ENCODE data around the gene ROCK2.

Gene ROCK2

GRCh38 chr2:11377928-11378545 lies 33.6 kb upstream of the ROCK2 start:
- DNase-seq (ENCODE audit: low read depth): peak; percentile 13
- H3K4me3 ChIP-seq (ENCODE audit: control insufficient read depth, low read depth, low read length): no peak overlapping the region
- TF ChIP-seq CTCF (conservative IDR thresholded peaks at IDR 0.05; ENCODE audit: control insufficient read depth, insufficient read depth, low read depth, low read length): no peak

GRCh38 chr2:11376071-11376470 lies 31.6 kb upstream of the ROCK2 start:
- H3K4me3 ChIP-seq (ENCODE audit: control insufficient read depth, low read depth, low read length): no peak overlapping the region
- no peak for TF ChIP-seq CTCF (conservative IDR thresholded peaks at IDR 0.05; ENCODE audit: control insufficient read depth, insufficient read depth, low read depth, low read length)

GRCh38 chr2:11375689-11376027 lies 31.2 kb upstream of the ROCK2 start:
- TF ChIP-seq CTCF (conservative IDR thresholded peaks at IDR 0.05; ENCODE audit: control insufficient read depth, insufficient read depth, low read depth, low read length): no peak
- no peak overlapping the region for H3K4me3 ChIP-seq (ENCODE audit: control insufficient read depth, low read depth, low read length)
- DNase-seq (ENCODE audit: low read depth): no peak

More at GRCh38 chr2:11376071-11376470, 31.6 kb upstream of the ROCK2 start:
- no peak for DNase-seq (ENCODE audit: low read depth)

GRCh38 chr2:11375025-11375688 lies 30.7 kb upstream of the ROCK2 start:
- no peak overlapping the region for H3K4me3 ChIP-seq (ENCODE audit: control insufficient read depth, low read depth, low read length)
- DNase-seq (ENCODE audit: low read depth): no peak
- TF ChIP-seq CTCF (conservative IDR thresholded peaks at IDR 0.05; ENCODE audit: control insufficient read depth, insufficient read depth, low read depth, low read length): no peak

- no peak overlapping the region for H3K4me3 ChIP-seq (ENCODE audit: control insufficient read depth, low read depth, low read length)
- no peak for DNase-seq (ENCODE audit: low read depth)
- TF ChIP-seq CTCF (conservative IDR thresholded peaks at IDR 0.05; ENCODE audit: control insufficient read depth, insufficient read depth, low read depth, low read length): no peak
These were observed 28.7 kb upstream of the ROCK2 start for GRCh38 chr2:11373096-11373495.

GRCh38 chr2:11371092-11371937 lies 26.9 kb upstream of the ROCK2 start:
- no peak for TF ChIP-seq CTCF (conservative IDR thresholded peaks at IDR 0.05; ENCODE audit: control insufficient read depth, insufficient read depth, low read depth, low read length)
- peak; percentile 35 for DNase-seq (ENCODE audit: low read depth)

More at GRCh38 chr2:11371092-11371937, 26.9 kb upstream of the ROCK2 start:
- H3K4me3 ChIP-seq (ENCODE audit: control insufficient read depth, low read depth, low read length): no peak overlapping the region
